Glutamatergic neuron (in vitro differentiated cells): ENCODE results near the gene LIN37. TPM values are rescaled to one million over a fixed set of nuclear protein-coding genes. Genes with fewer than 3 reads are reported as not detected.

Experiments
- DNase-seq: peaks from one replicate; pipeline ENCODE4 v3.0.0; 2022
- H3K27ac Mint-ChIP-seq: one replicate; pipeline ENCODE4 v1.8.0; 2020; ENCODE audit warnings: mild to moderate bottlenecking, mixed read lengths, inconsistent platforms; ENCODE audit not compliant: unreplicated experiment
- H3K27me3 Mint-ChIP-seq: one replicate; pipeline ENCODE4 v1.8.0; 2020; ENCODE audit warnings: mild to moderate bottlenecking, moderate library complexity, mixed read lengths, inconsistent platforms; ENCODE audit not compliant: unreplicated experiment
- H3K36me3 Mint-ChIP-seq: one replicate; pipeline ENCODE4 v1.8.0; 2020; ENCODE audit warnings: mild to moderate bottlenecking, mixed read lengths, inconsistent platforms; ENCODE audit not compliant: unreplicated experiment
- H3K4me1 Mint-ChIP-seq: one replicate; pipeline ENCODE4 v1.8.0; 2020; ENCODE audit warnings: mild to moderate bottlenecking, low read depth, mixed read lengths, inconsistent platforms; ENCODE audit not compliant: unreplicated experiment
- H3K4me3 Mint-ChIP-seq: one replicate; pipeline ENCODE4 v1.8.0; 2020; ENCODE audit warnings: mild to moderate bottlenecking, mixed read lengths, inconsistent platforms; ENCODE audit not compliant: unreplicated experiment
- H3K9me3 Mint-ChIP-seq: one replicate; pipeline ENCODE4 v1.8.0; 2020; ENCODE audit warnings: mild to moderate bottlenecking, moderate library complexity, mixed read lengths, inconsistent platforms; ENCODE audit not compliant: unreplicated experiment
- total RNA-seq: library from RNA; stranded (reverse); fragmentation: NEBNext Ultra II Directional; extraction: Animal tissue kit (Norgen Biotek cat#: 25700); gene quantifications from one replicate; pipeline ENCODE4 v1.2.1, GENCODE V29; 2021; ENCODE audit not compliant: unreplicated experiment
- TF ChIP-seq, protein P1 (sequence below): fragments of 200-600 bp; sonication (generic); IDR thresholded peaks from one replicate; pipeline ENCODE4 v1.5.0; 2021; ENCODE audit not compliant: partially characterized antibody, unreplicated experiment

Gene LIN37
- total RNA-seq, 1 donor from 2014 or later: 29.8 TPM

DNA sequence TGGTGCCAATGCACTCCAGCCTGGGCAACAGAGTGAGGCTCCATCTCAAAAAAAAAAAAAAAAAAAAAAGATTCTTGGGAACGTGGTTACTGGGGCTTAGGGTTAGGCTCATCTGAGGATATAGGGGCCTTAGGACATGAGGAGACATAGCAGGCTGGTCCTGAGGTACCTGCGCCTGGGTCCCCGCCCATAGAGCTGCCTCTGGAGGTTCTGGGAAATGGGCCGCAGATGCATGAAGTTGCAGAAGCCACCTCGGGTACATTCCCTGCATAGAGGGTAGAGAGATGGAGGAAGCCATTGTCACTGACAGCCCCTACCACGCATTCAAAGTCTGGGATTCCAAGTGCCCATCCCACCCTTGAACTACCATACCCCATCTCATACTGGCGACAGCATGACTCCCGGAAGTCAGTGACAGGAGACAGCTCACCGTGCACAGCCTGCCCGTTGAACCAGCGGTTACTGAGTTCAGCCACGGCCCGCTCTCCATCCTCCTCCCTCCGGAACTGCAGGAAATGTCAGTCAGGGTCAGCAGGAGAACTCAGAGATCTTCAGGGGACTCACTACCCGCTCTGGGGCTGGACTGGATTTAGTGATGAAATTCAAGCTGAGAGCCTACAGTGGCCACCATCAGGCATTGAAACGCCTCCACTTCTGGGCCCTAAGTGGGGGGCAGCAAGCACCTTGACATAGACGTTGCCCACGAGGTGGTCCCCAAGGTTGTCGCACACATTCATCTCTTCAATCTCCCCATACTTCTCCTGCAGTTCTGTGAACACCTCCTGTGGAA, 4.5 kb upstream of the LIN37 start:
- TF ChIP-seq, protein P1, sequence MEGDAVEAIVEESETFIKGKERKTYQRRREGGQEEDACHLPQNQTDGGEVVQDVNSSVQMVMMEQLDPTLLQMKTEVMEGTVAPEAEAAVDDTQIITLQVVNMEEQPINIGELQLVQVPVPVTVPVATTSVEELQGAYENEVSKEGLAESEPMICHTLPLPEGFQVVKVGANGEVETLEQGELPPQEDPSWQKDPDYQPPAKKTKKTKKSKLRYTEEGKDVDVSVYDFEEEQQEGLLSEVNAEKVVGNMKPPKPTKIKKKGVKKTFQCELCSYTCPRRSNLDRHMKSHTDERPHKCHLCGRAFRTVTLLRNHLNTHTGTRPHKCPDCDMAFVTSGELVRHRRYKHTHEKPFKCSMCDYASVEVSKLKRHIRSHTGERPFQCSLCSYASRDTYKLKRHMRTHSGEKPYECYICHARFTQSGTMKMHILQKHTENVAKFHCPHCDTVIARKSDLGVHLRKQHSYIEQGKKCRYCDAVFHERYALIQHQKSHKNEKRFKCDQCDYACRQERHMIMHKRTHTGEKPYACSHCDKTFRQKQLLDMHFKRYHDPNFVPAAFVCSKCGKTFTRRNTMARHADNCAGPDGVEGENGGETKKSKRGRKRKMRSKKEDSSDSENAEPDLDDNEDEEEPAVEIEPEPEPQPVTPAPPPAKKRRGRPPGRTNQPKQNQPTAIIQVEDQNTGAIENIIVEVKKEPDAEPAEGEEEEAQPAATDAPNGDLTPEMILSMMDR: no peak
- Mint-ChIP-seq H3K36me3 (no peaks in the 10 kb centered on the region), H3K4me3 (peak overlapping the region; percentile 98), H3K27me3 (no peaks in the 10 kb centered on the region), H3K27ac (peak overlapping the region; percentile 96), H3K9me3 (peaks cover 9% of the 10 kb centered on the region), H3K4me1 (peaks cover 9% of the 10 kb centered on the region)
- DNase-seq: no peak

DNA sequence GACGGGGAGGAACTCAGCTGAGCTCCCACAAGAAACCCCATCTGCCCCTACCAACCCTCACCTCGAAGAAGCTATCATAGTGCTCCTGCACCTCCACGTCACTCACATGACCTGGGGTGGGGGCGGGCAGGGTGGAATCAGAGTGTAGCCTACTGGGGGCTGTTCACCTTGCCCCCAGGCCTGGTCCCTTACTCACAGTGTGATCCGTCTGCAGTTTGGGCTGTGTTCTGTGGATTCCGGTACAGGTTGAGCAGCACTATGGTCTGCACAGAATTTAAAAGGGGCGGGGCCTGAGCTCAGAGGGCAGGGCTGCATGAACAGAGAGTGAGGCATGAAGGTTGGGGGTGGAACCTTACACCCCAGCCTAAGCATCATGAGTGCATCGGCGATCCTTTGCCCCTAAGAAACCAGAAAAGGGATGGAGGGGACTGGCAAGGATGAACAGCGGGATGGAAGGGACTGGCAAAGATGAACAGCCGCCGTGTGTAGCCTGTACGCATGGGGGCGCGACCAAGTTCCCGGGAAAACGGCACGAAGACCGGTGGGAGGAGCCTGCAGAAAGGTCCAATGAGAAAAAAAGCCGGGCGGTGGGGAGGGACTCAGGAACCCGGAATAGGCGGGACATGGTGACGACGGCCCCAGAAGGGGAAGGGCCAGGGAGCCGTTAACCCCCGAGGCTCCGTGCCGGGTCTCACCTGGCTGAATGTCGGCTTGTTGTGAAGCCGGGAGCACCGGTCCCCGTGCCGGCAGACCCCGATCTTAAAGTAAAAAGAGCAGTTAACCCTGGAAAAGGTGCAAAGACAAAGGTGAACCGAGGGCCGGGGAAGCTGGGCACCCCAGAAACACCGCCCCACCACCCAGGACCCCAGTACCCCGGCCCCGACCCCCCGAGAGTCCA, 3.7 kb upstream of the LIN37 start:
- TF ChIP-seq, protein P1: no peak
- peak; percentile 95 for DNase-seq
- Mint-ChIP-seq H3K9me3 (peaks cover 13% of the 10 kb centered on the region), H3K27ac (peak overlapping the region; percentile 96), H3K4me3 (peak overlapping the region; percentile 98), H3K4me1 (peaks cover 10% of the 10 kb centered on the region), H3K27me3 (peaks cover 4% of the 10 kb centered on the region), H3K36me3 (no peaks in the 10 kb centered on the region)

DNA sequence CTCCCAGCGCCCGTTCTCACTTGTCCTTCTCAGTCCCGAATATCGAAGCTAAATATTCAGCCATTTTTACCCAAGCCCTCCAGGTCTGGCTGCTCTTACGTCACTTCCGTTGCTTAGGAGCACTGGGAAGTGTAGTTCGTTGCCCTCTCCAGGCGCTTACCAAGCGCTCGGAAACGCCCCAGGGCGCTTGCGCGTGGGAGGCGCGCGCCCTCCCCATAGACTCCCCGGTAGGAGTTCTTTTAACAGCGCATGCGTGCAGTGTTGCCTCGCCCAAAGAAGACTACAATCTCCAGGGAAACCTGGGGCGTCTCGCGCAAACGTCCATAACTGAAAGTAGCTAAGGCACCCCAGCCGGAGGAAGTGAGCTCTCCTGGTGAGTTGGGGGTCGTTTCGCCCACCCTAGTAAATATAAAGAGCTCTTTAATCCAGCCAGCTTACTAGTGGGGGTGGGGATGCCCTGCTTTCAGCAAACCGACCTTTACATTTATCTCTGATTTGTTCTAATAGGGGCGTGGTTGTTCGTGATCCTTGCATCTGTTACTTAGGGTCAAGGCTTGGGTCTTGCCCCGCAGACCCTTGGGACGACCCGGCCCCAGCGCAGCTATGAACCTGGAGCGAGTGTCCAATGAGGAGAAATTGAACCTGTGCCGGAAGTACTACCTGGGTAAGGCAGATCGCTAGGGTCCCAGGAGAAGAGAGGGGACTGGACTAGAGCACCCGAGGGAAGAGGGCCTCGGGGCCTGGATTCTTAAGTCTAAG, 2.9 kb upstream of the LIN37 start, which contains the start of the genes PSENEN and U2AF1L4:
Gene PSENEN (plus strand): TSS at position 324 of the 759 bp plus-strand sequence. CDS start 280 bp downstream, at position 604.
Gene U2AF1L4 (minus strand): TSS at position 91 of the 759 bp plus-strand sequence. CDS start 27 bp downstream, at position 64.
- peak within 1 kb of the TSS; percentile 98 for H3K4me3 Mint-ChIP-seq
- H3K36me3 Mint-ChIP-seq: no peaks in the 10 kb centered on the region
- peak; percentile 94 for DNase-seq
- H3K27ac Mint-ChIP-seq: peak within 1 kb of the TSS; percentile 96
- peaks cover 10% of the 10 kb centered on the region for H3K4me1 Mint-ChIP-seq
- peaks cover 5% of the 10 kb centered on the region for H3K27me3 Mint-ChIP-seq
- peaks cover 12% of the 10 kb centered on the region for H3K9me3 Mint-ChIP-seq
- TF ChIP-seq, protein P1: no peak

DNA sequence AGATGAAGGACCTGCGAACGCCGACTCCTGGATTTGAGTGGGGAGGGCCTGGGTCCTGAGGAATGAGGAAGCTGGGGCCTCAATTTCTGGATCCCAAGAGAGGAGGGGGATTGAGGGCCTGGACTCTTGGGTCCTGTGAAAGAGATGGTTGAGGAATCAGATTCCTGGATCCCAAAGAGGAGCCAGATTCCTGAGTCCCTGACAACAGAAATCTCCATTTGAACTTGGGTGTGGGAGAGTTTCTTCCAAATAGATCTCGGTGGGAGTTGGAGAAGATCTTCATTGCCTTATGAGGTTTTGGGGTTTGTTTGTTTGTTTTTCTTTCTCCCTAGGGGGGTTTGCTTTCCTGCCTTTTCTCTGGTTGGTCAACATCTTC, 2.3 kb upstream of the LIN37 start:
- peak overlapping the region; percentile 98 for H3K4me3 Mint-ChIP-seq
- no peaks in the 10 kb centered on the region for H3K36me3 Mint-ChIP-seq
- peak overlapping the region; percentile 96 for H3K27ac Mint-ChIP-seq
- peaks cover 10% of the 10 kb centered on the region for H3K9me3 Mint-ChIP-seq
- DNase-seq: no peak
- H3K4me1 Mint-ChIP-seq: peaks cover 10% of the 10 kb centered on the region
- H3K27me3 Mint-ChIP-seq: peaks cover 5% of the 10 kb centered on the region
- TF ChIP-seq, protein P1: no peak
